B cell (primary cell): Measurements from ENCODE around the gene JUND. TPM values are rescaled to one million over a fixed set of nuclear protein-coding genes. Genes with fewer than 3 reads are reported as not detected.

ENCODE experiments used
- ATAC-seq: fragments of 200-7000 bp; cut with Tn5 transposase; one replicate; pipeline ENCODE4 v1.10.0; 2021; ENCODE audit warnings: low read depth, mild to moderate bottlenecking, moderate number of reproducible peaks, moderate library complexity
- CTCF ChIA-PET: fragments of 350-600 bp; sonication (Branson Sonifier 250); formaldehyde crosslinking; loops from one replicate; lab custom pipeline; 2021; ENCODE audit warnings: antibody characterized with exemption, inconsistent platforms; lab: Charles Lee
- POLR2A ChIA-PET: fragments of 350-600 bp; sonication (Branson Sonifier 250); formaldehyde crosslinking; loops from one replicate; lab custom pipeline; 2021; ENCODE audit warnings: antibody characterized with exemption; lab: Charles Lee
- DNase-seq: peaks from one replicate; pipeline ENCODE4 v3.0.0; 2013
- H2AFZ ChIP-seq: 2 replicates; pipeline ENCODE4 v1.6.1; 2012; ENCODE audit warnings: mild to moderate bottlenecking, low read depth, low read length; ENCODE audit not compliant: insufficient read depth, poor library complexity, severe bottlenecking
- H3K27ac ChIP-seq, 2 donors: 1 replicate in 1 of 2; 2 replicates in 1 of 2; pipeline ENCODE4 v1.5.1; 2012 to 2013; ENCODE audit warnings: low read length in 2 of 2, mild to moderate bottlenecking in 2 of 2, moderate library complexity in 1 of 2
- H3K27me3 ChIP-seq, 4 experiments: fragments of 200-600 bp in 1 of 4; sonication (generic) in 1 of 4; replicated peaks in 1 of 4; 1 replicate in 2 of 4; 2 replicates in 2 of 4; pipeline versions ENCODE4 v1.6.1 to v1.7.0; 2013 to 2016; ENCODE audit warnings: low read length in 3 of 4, mild to moderate bottlenecking in 2 of 4, mixed read lengths in 1 of 4, moderate library complexity in 1 of 4; ENCODE audit not compliant: insufficient read depth in 4 of 4, control insufficient read depth in 3 of 4; ENCODE audit errors: control extremely low read depth in 1 of 4
- H3K36me3 ChIP-seq, 2 experiments: replicated peaks in 1 of 2; 1 replicate in 1 of 2; 2 replicates in 1 of 2; pipeline versions ENCODE4 v1.6.1 to v1.7.1; 2013; ENCODE audit warnings: low read length in 1 of 2; ENCODE audit not compliant: insufficient read depth in 2 of 2, control insufficient read depth in 1 of 2; ENCODE audit errors: control extremely low read depth in 1 of 2, extremely low read depth in 1 of 2
- H3K4me1 ChIP-seq, 2 donors: fragments of 200-600 bp in 1 of 2; sonication (generic) in 1 of 2; 1 replicate in 1 of 2; 2 replicates in 1 of 2; pipeline versions ENCODE4 v1.5.1 to v1.6.1; 2013 to 2017; ENCODE audit warnings: low read length in 2 of 2; ENCODE audit not compliant: control insufficient read depth in 2 of 2, insufficient read depth in 2 of 2
- H3K4me2 ChIP-seq: replicated peaks from 2 replicates; pipeline ENCODE3; 2012; ENCODE audit warnings: mild to moderate bottlenecking, low read depth, low read length; ENCODE audit not compliant: poor library complexity, severe bottlenecking
- H3K4me3 ChIP-seq, 5 experiments: fragments of 200-600 bp in 1 of 5; sonication (generic) in 1 of 5; 1 replicate in 3 of 5; 2 replicates in 2 of 5; pipeline versions ENCODE4 v1.5.1 to v1.7.0; 2011 to 2016; ENCODE audit warnings: low read length in 4 of 5, mild to moderate bottlenecking in 4 of 5, low read depth in 2 of 5, control low read depth in 1 of 5, moderate library complexity in 1 of 5; ENCODE audit not compliant: insufficient read depth in 1 of 5; ENCODE audit errors: control extremely low read depth in 1 of 5, extremely low read depth in 1 of 5
- H3K79me2 ChIP-seq: fragments of 200-600 bp; sonication (generic); one replicate; pipeline ENCODE4 v1.6.0; 2016; ENCODE audit warnings: low read length; ENCODE audit not compliant: control insufficient read depth, insufficient read depth
- H3K9ac ChIP-seq: fragments of 200-600 bp; sonication (generic); 2 replicates; pipeline ENCODE4 v1.6.1; 2017; ENCODE audit warnings: mild to moderate bottlenecking, low read length, moderate library complexity
- H3K9me3 ChIP-seq, 3 donors: one replicate each; pipeline versions ENCODE4 v1.6.1 to v1.7.1; 2013; ENCODE audit warnings: low read length in 2 of 3; ENCODE audit not compliant: control insufficient read depth in 2 of 3, insufficient read depth in 1 of 3; ENCODE audit errors: control extremely low read depth in 1 of 3
- H4K20me1 ChIP-seq: 2 replicates; pipeline ENCODE4 v1.6.0; 2012; ENCODE audit warnings: mild to moderate bottlenecking, low read length; ENCODE audit not compliant: insufficient read depth, control insufficient read depth, poor library complexity, severe bottlenecking
- H3K27ac Mint-ChIP-seq: one replicate; pipeline ENCODE4 v1.8.0; 2021; ENCODE audit warnings: mixed read lengths
- H3K27me3 Mint-ChIP-seq: one replicate; pipeline ENCODE4 v1.8.0; 2021; ENCODE audit warnings: mixed read lengths
- H3K4me1 Mint-ChIP-seq: one replicate; pipeline ENCODE4 v1.8.0; 2021; ENCODE audit warnings: mixed read lengths
- H3K4me3 Mint-ChIP-seq: one replicate; pipeline ENCODE4 v1.8.0; 2021; ENCODE audit warnings: mixed read lengths
- H3K9me3 Mint-ChIP-seq: one replicate; pipeline ENCODE4 v1.8.0; 2022; ENCODE audit warnings: mixed read lengths; ENCODE audit not compliant: insufficient read depth
- CTCF ChIP-seq: fragments of 200-600 bp; IDR thresholded peaks from one replicate; pipeline ENCODE4 v1.8.0; 2022; ENCODE audit warnings: antibody characterized with exemption, mild to moderate bottlenecking
- EZH2 ChIP-seq: IDR thresholded peaks from 2 replicates; pipeline ENCODE4 v1.6.1; 2012; ENCODE audit warnings: borderline replicate concordance, low read depth, mild to moderate bottlenecking, moderate library complexity, low read length; ENCODE audit not compliant: insufficient read depth, poor library complexity, severe bottlenecking
- WGBS: methylation state at CpG from one replicate; pipeline ENCODE4 v1.1.5; 2013; ENCODE audit warnings: missing lambda C conversion rate; ENCODE audit not compliant: insufficient coverage; 5-methylcytosine and 5-hydroxymethylcytosine counted together
- intact Hi-C: fragments of 100-400 bp; cut with micrococcal nuclease; formaldehyde crosslinking; loops from one replicate; pipeline ENCODE4 v1.10.0; 2022
- polyA plus RNA-seq: library from polyadenylated mRNA; depleted of rRNA; stranded (reverse); fragments of >200 nt; gene quantifications from 2 replicates; pipeline ENCODE4 v1.2.3, GENCODE V29; 2012
- total RNA-seq, 2 donors: library from RNA; stranded (reverse); fragments of 120-200 nt in 1 of 2; gene quantifications; 1 replicate in 1 of 2; 2 replicates in 1 of 2; pipeline versions ENCODE4 v1.2.3 to v1.2.4, GENCODE V29; 2013 to 2022

Gene JUND
- total and polyA plus RNA-seq, 2 donors (not counting 1 experiment from before 2014, with no cell fraction given), result 628 to 5,593 TPM

- Histone ChIP-seq H3K9me3 (no peaks in the 10 kb centered on the region), H3K9ac (peak overlapping the region; percentile 44), H4K20me1 (no peaks in the 10 kb centered on the region), H3K4me3 (peak overlapping the region in 4 of 5 experiments; percentile 16 to 45 (median 24)), H3K27me3 (no peaks in the 10 kb centered on the region), H3K27ac (peak overlapping the region; percentile 98 to 99), H3K36me3 (peaks cover 0 to 20% of the 10 kb centered on the region in 2 experiments), H3K79me2 (peaks cover 4% of the 10 kb centered on the region), H2AFZ (no peak overlapping the region), H3K4me1 (peaks cover 44 to 68% of the 10 kb centered on the region in 2 donors), H3K4me2 (peak overlapping the region; percentile 96)
- no peak for ATAC-seq
- Mint-ChIP-seq H3K9me3 (no peaks in the 10 kb centered on the region), H3K4me1 (peaks cover 47% of the 10 kb centered on the region), H3K4me3 (peak overlapping the region; percentile 95), H3K27me3 (no peaks in the 10 kb centered on the region), H3K27ac (peak overlapping the region; percentile 100)
- CTCF ChIA-PET, result interaction anchor here (0.7 to 5.5 kb wide), 8 partner anchors 11 to 26 kb away, joined by 3 to 167 read pairs (median 10); partner anchors contain the start of genes JUND and LSM4
- intact Hi-C loops, result no loop called here
- 70% methylated on average over 18 of the region's 26 CpGs for WGBS
- TF ChIP-seq CTCF (no peak), EZH2 (no peak)
- POLR2A ChIA-PET, result interaction anchor here (0.8 to 5.5 kb wide), 11 partner anchors 11 to 53 kb away, joined by 3 to 224 read pairs (median 7); partner anchors contain the start of genes JUND and LSM4
- peak; percentile 39 for DNase-seq
These were observed 24.9 kb upstream of the JUND start for GRCh38 chr19:18306209-18306887.
